Measurements from ENCODE around the gene CCDC50. TPM values are rescaled to one million over a fixed set of nuclear protein-coding genes. Genes with fewer than 3 reads are reported as not detected.

Gene CCDC50
- total RNA-seq, 1 donor from 2014 or later: 51.2 TPM

DNA sequence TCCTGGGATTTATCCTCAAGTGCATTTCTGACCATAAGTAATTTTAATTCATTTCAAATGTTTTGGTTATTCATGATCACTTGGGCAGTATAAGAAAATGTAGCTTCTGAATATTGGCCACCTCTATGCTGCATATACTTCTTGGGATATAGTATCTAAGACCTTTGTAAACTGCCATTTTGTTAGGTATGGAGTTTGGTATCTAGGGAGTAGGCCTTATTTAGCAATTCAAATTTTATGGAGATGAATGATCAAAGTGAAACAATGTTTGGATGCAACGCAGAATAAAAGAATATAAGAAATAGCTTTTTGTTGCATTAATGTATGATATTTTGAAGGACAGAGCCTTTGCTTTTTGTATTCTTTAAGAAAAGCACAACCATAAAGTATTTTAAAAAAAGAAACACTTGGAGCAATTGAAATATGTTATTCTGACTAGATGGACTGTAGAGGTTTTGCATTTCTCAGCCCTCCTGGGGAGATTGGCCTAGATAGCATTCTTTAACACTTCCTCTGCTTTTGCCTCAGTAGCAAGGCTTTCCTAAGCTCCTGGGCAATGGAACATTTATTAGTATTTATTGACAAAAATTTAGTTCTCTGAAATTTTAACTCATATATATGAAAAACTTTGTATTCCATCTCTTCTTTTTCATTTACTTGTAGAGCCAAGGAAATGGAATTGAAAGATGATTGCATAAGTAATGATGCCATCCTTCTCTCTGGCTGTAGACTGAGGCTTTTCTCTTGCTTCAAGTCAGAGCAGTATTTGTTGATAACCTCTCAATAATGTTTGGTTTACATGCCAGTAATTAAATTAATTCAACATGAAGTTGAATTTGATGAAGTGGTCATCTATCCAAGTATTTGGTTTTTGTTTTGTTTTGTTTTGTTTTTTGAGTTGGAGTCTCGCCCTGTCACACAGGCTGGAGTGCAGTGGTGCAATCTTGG, 62.9 kb downstream of the CCDC50 start:
- no peak overlapping the region for H3K4me3 ChIP-seq
- H3K4me1 Mint-ChIP-seq: peaks cover 5% of the 10 kb centered on the region
- no peaks in the 10 kb centered on the region for H3K4me1 ChIP-seq
- no peaks in the 10 kb centered on the region for H3K79me2 ChIP-seq (ENCODE audit: low read depth)
- H3K4me2 ChIP-seq: no peak overlapping the region
- H3K36me3 Mint-ChIP-seq: peaks cover 39% of the 10 kb centered on the region
- no peak overlapping the region for H3K27ac Mint-ChIP-seq
- no peak for TF ChIP-seq EZH2phosphoT487 (IDR thresholded peaks at IDR 0.05)
- TF ChIP-seq, protein P1, sequence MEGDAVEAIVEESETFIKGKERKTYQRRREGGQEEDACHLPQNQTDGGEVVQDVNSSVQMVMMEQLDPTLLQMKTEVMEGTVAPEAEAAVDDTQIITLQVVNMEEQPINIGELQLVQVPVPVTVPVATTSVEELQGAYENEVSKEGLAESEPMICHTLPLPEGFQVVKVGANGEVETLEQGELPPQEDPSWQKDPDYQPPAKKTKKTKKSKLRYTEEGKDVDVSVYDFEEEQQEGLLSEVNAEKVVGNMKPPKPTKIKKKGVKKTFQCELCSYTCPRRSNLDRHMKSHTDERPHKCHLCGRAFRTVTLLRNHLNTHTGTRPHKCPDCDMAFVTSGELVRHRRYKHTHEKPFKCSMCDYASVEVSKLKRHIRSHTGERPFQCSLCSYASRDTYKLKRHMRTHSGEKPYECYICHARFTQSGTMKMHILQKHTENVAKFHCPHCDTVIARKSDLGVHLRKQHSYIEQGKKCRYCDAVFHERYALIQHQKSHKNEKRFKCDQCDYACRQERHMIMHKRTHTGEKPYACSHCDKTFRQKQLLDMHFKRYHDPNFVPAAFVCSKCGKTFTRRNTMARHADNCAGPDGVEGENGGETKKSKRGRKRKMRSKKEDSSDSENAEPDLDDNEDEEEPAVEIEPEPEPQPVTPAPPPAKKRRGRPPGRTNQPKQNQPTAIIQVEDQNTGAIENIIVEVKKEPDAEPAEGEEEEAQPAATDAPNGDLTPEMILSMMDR (IDR thresholded peaks at IDR 0.05): no peak
- no peak for TF ChIP-seq EZH2 (IDR thresholded peaks at IDR 0.05)
- DNase-seq (ENCODE audit: low spot score): no peak
- no peaks in the 10 kb centered on the region for H3K9me3 Mint-ChIP-seq
- no peak overlapping the region for H3K27ac ChIP-seq
- no peaks in the 10 kb centered on the region for H3K27me3 ChIP-seq
- H3K4me3 Mint-ChIP-seq: no peak overlapping the region
- no peaks in the 10 kb centered on the region for H3F3A ChIP-seq (ENCODE audit: low read depth)
- no peaks in the 10 kb centered on the region for H4K20me1 ChIP-seq (ENCODE audit: low read depth)
- H3K27me3 Mint-ChIP-seq (ENCODE audit: insufficient read depth, low read depth): peaks cover 2% of the 10 kb centered on the region
- H3K36me3 ChIP-seq: no peaks in the 10 kb centered on the region
- H3K9ac ChIP-seq: no peak overlapping the region
- H3K9me3 ChIP-seq (ENCODE audit: low read depth): no peaks in the 10 kb centered on the region
- H2AFZ ChIP-seq (replicated peaks): no peak overlapping the region

DNA sequence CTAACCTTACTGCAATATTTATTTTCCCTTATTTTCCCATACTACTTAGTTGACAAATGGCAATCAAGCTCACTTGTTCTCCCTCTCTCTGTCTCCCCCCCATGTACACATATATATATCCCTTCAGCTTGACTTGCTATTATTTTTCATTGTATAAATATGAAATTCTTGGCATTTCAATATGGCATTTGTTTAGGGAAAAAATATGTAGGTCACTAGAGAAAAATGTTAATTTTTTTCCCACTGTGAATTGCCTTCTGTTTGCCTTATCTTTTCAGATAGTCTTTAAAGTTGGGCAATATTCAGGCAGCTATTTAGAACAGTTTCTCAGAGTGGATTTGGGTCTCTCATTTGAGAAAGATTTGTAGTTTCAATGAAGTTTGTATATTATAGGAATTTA, 64.0 kb downstream of the CCDC50 start:
- no peak overlapping the region for H3K4me3 Mint-ChIP-seq
- no peak overlapping the region for H3K9ac ChIP-seq
- no peaks in the 10 kb centered on the region for H3F3A ChIP-seq (ENCODE audit: low read depth)
- no peak overlapping the region for H3K27ac ChIP-seq
- H3K9me3 Mint-ChIP-seq: no peaks in the 10 kb centered on the region
- peaks cover 39% of the 10 kb centered on the region for H3K36me3 Mint-ChIP-seq
- no peak overlapping the region for H3K27ac Mint-ChIP-seq
- H3K4me3 ChIP-seq: no peak overlapping the region
- H3K9me3 ChIP-seq (ENCODE audit: low read depth): no peaks in the 10 kb centered on the region
- H3K79me2 ChIP-seq (ENCODE audit: low read depth): no peaks in the 10 kb centered on the region
- peaks cover 2% of the 10 kb centered on the region for H3K27me3 Mint-ChIP-seq (ENCODE audit: insufficient read depth, low read depth)
- no peaks in the 10 kb centered on the region for H3K4me1 ChIP-seq
- no peaks in the 10 kb centered on the region for H4K20me1 ChIP-seq (ENCODE audit: low read depth)
- no peak overlapping the region for H2AFZ ChIP-seq (replicated peaks)
- TF ChIP-seq EZH2phosphoT487 (IDR thresholded peaks at IDR 0.05) (no peak), EZH2 (IDR thresholded peaks at IDR 0.05) (no peak)
- TF ChIP-seq, protein P1 (IDR thresholded peaks at IDR 0.05): no peak
- H3K36me3 ChIP-seq: no peaks in the 10 kb centered on the region
- no peak for DNase-seq (ENCODE audit: low spot score)
- H3K4me1 Mint-ChIP-seq: peaks cover 5% of the 10 kb centered on the region
- H3K27me3 ChIP-seq: no peaks in the 10 kb centered on the region
- no peak overlapping the region for H3K4me2 ChIP-seq

DNA sequence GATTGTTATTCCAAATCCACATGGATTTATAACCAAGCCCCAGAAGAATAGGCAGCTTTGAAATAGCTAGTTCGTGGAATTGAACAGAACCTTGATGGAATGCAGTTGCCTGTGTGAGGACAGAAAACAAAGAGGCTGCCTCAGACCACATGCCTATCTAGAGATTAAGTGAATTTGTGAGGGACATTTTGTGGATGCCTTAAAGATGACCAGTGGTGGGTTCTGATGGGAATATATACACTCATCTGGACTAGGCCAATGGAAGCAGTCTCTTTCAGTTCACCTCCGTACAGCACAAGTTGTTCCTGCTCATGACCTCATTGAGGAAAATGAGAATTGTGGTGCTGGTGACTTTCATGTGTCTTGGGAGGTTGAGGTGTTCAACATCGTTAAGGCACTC, 68.6 kb downstream of the CCDC50 start:
- Histone ChIP-seq H3F3A (ENCODE audit: low read depth) (no peaks in the 10 kb centered on the region), H3K4me1 (peaks cover 6% of the 10 kb centered on the region), H3K4me3 (no peak overlapping the region), H3K27me3 (no peaks in the 10 kb centered on the region), H3K36me3 (no peaks in the 10 kb centered on the region), H3K9ac (no peak overlapping the region), H3K27ac (no peak overlapping the region), H4K20me1 (ENCODE audit: low read depth) (no peaks in the 10 kb centered on the region), H2AFZ (replicated peaks) (no peak overlapping the region), H3K9me3 (ENCODE audit: low read depth) (no peaks in the 10 kb centered on the region), H3K4me2 (no peak overlapping the region), H3K79me2 (ENCODE audit: low read depth) (no peaks in the 10 kb centered on the region)
- peak; percentile 9 for DNase-seq (ENCODE audit: low spot score)
- TF ChIP-seq EZH2 (IDR thresholded peaks at IDR 0.05): no peak
- TF ChIP-seq EZH2phosphoT487 (IDR thresholded peaks at IDR 0.05): no peak
- TF ChIP-seq, protein P1 (IDR thresholded peaks at IDR 0.05): no peak
- H3K9me3 Mint-ChIP-seq: peaks cover 2% of the 10 kb centered on the region
- peaks cover 24% of the 10 kb centered on the region for H3K36me3 Mint-ChIP-seq
- no peaks in the 10 kb centered on the region for H3K27me3 Mint-ChIP-seq (ENCODE audit: insufficient read depth, low read depth)
- peaks cover 4% of the 10 kb centered on the region for H3K4me1 Mint-ChIP-seq
- no peak overlapping the region for H3K27ac Mint-ChIP-seq
- no peak overlapping the region for H3K4me3 Mint-ChIP-seq

Measured in neural progenitor cell (in vitro differentiated cells).